GM12873 (cell line): ENCODE data around the gene RASSF6.

Experiments used
- CTCF ChIP-seq: IDR thresholded peaks from 2 replicates; pipeline ENCODE4 v1.5.1; 2012; ENCODE audit warnings: low read depth, mild to moderate bottlenecking, moderate library complexity, low read length, control low read depth; ENCODE audit not compliant: insufficient read depth; ENCODE audit errors: missing control alignments

RASSF6 gene

DNA sequence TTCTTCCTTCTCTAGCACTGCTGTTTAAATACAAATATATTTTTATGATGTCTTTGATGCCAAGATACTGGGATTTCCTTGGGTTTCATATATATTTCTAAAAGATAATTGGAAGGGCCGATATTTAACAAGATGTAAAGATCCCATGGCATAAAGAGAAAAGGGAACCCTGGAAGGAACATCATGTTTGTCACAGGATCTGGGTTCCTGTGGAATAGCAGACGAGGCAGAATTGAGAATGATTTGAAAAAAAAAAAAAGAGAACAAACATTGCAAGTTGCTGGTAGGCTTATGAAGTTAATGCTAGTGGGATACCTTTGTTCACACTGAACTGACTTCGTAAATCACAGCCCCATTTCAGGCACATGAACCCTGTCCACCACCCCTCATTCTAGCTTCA is 33.6 kb downstream of the RASSF6 start:
- TF ChIP-seq CTCF: no peak

DNA sequence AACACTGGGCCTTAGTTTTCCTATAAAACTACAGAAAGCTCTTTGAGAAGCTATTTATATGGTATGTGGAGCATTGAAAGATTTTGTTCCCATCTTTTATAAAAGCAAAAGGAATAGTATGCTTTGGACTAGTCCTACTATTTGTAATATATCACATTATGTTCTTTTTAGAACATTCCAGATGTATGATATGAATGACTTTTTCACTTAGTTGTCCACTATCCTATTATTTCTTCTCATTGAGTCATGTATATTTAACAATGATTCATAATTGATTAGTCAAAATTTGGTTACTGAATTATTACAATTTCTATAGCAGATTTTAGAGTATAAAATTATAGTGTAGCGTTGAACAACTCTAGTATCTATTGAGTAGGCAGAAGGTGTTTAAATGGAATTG is 34.2 kb downstream of the RASSF6 start:
- TF ChIP-seq CTCF: no peak

- no peak for TF ChIP-seq CTCF
Measured at GRCh38 chr4:73585345-73585744, 34.9 kb downstream of the RASSF6 start.

DNA sequence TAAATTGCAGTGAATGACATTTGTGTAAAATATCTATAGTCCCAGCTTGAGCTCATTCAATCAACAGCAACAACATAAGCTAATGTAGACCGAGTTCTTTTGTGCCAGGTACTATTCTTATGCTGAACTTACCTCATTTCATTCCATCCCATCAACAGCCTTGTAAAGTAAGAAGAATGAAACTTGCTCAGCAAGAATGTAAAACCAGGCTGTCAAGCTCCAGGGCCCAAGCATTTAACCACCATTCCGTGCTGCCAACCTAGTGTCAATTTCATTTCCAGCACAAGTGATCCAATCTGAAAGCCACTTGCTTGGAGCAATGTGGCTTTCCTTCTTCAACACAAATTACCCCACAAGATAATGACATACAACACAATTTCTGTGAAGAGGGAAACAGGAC is 36.6 kb downstream of the RASSF6 start:
- no peak for TF ChIP-seq CTCF

- no peak for TF ChIP-seq CTCF
Measured at GRCh38 chr4:73577371-73577770, 42.9 kb downstream of the RASSF6 start.

DNA sequence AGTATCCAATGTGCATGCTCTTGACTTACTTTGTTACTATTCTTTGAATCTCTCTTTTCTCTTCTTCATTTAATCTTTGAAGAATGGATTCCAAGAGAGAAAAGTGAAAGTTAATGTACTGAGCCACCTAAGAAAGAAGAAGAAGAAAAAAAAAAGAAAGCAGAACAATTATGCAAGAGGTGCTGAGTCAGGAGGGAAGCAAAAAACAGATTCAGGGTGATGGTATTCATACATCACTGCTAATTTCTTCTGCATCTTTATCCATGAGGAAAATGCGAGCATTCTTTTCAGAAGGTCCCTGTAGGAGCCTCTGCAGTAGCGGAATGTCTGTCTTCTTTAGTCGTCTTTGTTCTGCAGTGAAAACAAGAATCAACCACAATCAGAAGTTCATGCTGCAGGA is 43.9 kb downstream of the RASSF6 start:
- no peak for TF ChIP-seq CTCF

- TF ChIP-seq CTCF: no peak
Measured at GRCh38 chr4:73575660-73576059, 44.6 kb downstream of the RASSF6 start.
